Measurements from ENCODE around the gene GTF3C1. TPM values are rescaled to one million over a fixed set of nuclear protein-coding genes. Genes with fewer than 3 reads are reported as not detected.

The GTF3C1 gene
- polyA plus RNA-seq, 1 donor from 2014 or later, result 54.0 TPM

- Histone ChIP-seq H4K20me1 (ENCODE audit: insufficient read depth) (no peaks in the 10 kb centered on the region), H2AFZ (ENCODE audit: low read depth, low read length) (no peak overlapping the region), H3F3A (ENCODE audit: insufficient read depth, low read length, poor library complexity, severe bottlenecking) (no peaks in the 10 kb centered on the region), H3K27ac (ENCODE audit: low read length) (no peak overlapping the region), H3K27me3 (ENCODE audit: insufficient read depth, low read depth, low read length) (no peaks in the 10 kb centered on the region), H3K4me3 (ENCODE audit: low read length) (no peak overlapping the region), H3K9ac (ENCODE audit: low read length) (no peak overlapping the region), H3K9me3 (ENCODE audit: low read length) (no peaks in the 10 kb centered on the region), H3K4me2 (ENCODE audit: low read length) (no peak overlapping the region), H3K79me2 (replicated peaks; ENCODE audit: insufficient read depth, low read length) (no peaks in the 10 kb centered on the region), H3K9me2 (ENCODE audit: insufficient read depth, low read length) (no peaks in the 10 kb centered on the region), H3K36me3 (ENCODE audit: insufficient read depth, low read length) (no peaks in the 10 kb centered on the region)
- TF ChIP-seq TAF1 (IDR thresholded peaks at IDR 0.05; ENCODE audit: low read depth) (no peak), CTCF (IDR thresholded peaks at IDR 0.05; ENCODE audit: poor library complexity, severe bottlenecking) (no peak), REST (IDR thresholded peaks at IDR 0.05; ENCODE audit: borderline replicate concordance) (no peak), RAD21 (conservative IDR thresholded peaks at IDR 0.05) (no peak), MXI1 (conservative IDR thresholded peaks at IDR 0.05; ENCODE audit: poor library complexity, severe bottlenecking) (no peak), SMC3 (conservative IDR thresholded peaks at IDR 0.05; ENCODE audit: poor library complexity) (no peak), EZH2 (IDR thresholded peaks at IDR 0.05; ENCODE audit: borderline replicate concordance, insufficient read depth, low read length, poor library complexity, severe bottlenecking) (no peak), EP300 (conservative IDR thresholded peaks at IDR 0.05; ENCODE audit: poor library complexity, severe bottlenecking) (no peak), POLR2AphosphoS5 (IDR thresholded peaks at IDR 0.05) (no peak)
Observed at GRCh38 chr16:27461483-27462171, 88.1 kb downstream of the GTF3C1 start.

- no peaks in the 10 kb centered on the region for H4K20me1 ChIP-seq (ENCODE audit: insufficient read depth)
- H3K9ac ChIP-seq (ENCODE audit: low read length), result no peak overlapping the region
- H3K9me3 ChIP-seq (ENCODE audit: low read length), result no peaks in the 10 kb centered on the region
- TF ChIP-seq POLR2AphosphoS5 (IDR thresholded peaks at IDR 0.05) (no peak), CTCF (IDR thresholded peaks at IDR 0.05; ENCODE audit: poor library complexity, severe bottlenecking) (no peak)
- no peak overlapping the region for H3K4me2 ChIP-seq (ENCODE audit: low read length)
- no peak overlapping the region for H3K4me3 ChIP-seq (ENCODE audit: low read length)
- H3K27me3 ChIP-seq (ENCODE audit: insufficient read depth, low read depth, low read length), result no peaks in the 10 kb centered on the region
- no peak overlapping the region for H3K27ac ChIP-seq (ENCODE audit: low read length)
- H3K36me3 ChIP-seq (ENCODE audit: insufficient read depth, low read length), result no peaks in the 10 kb centered on the region
- no peak overlapping the region for H2AFZ ChIP-seq (ENCODE audit: low read depth, low read length)
- H3K9me2 ChIP-seq (ENCODE audit: insufficient read depth, low read length), result no peaks in the 10 kb centered on the region
- no peaks in the 10 kb centered on the region for H3K79me2 ChIP-seq (replicated peaks; ENCODE audit: insufficient read depth, low read length)
- H3F3A ChIP-seq (ENCODE audit: insufficient read depth, low read length, poor library complexity, severe bottlenecking), result no peaks in the 10 kb centered on the region
Observed at GRCh38 chr16:27460663-27461482, 88.8 kb downstream of the GTF3C1 start.
